Measurements from ENCODE around the gene CLEC20A.

DNA sequence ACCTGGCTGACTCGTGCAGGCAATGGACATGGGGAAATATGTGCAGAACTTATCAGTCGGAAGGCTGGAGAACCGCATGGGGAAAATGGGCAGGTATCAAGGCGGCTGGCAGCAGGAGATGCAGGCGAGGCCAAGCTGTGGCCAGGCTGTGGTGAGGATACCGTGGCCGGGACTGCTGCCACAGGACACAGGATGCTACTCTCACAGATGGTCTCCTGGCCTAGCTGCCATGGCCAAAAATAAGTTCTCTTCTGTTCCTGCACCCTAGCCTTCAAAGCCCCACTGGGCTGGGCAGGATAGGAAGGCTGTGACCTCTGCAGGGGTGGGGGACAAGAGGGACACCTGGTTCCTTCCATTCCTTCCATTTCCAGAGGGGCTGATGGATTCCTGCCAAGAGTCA is 42.5 kb upstream of the CLEC20A start:
- TF ChIP-seq, protein P1, sequence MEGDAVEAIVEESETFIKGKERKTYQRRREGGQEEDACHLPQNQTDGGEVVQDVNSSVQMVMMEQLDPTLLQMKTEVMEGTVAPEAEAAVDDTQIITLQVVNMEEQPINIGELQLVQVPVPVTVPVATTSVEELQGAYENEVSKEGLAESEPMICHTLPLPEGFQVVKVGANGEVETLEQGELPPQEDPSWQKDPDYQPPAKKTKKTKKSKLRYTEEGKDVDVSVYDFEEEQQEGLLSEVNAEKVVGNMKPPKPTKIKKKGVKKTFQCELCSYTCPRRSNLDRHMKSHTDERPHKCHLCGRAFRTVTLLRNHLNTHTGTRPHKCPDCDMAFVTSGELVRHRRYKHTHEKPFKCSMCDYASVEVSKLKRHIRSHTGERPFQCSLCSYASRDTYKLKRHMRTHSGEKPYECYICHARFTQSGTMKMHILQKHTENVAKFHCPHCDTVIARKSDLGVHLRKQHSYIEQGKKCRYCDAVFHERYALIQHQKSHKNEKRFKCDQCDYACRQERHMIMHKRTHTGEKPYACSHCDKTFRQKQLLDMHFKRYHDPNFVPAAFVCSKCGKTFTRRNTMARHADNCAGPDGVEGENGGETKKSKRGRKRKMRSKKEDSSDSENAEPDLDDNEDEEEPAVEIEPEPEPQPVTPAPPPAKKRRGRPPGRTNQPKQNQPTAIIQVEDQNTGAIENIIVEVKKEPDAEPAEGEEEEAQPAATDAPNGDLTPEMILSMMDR (IDR thresholded peaks at IDR 0.05), result no peak
- TF ChIP-seq POLR2A (IDR thresholded peaks at IDR 0.05), result no peak

Measured in body of pancreas (tissue), 4 donors.